ENCODE results near the gene RCAN1. TPM values are rescaled to one million over a fixed set of nuclear protein-coding genes. Genes with fewer than 3 reads are reported as not detected.
"Not testable (repeated sequence)": the region's sequence is repeated elsewhere in the genome, so short reads cannot be mapped to it uniquely, and the experiment has no call there.

RCAN1 gene
- total RNA-seq, 1 donor from 2014 or later, result 13.0 TPM

DNA sequence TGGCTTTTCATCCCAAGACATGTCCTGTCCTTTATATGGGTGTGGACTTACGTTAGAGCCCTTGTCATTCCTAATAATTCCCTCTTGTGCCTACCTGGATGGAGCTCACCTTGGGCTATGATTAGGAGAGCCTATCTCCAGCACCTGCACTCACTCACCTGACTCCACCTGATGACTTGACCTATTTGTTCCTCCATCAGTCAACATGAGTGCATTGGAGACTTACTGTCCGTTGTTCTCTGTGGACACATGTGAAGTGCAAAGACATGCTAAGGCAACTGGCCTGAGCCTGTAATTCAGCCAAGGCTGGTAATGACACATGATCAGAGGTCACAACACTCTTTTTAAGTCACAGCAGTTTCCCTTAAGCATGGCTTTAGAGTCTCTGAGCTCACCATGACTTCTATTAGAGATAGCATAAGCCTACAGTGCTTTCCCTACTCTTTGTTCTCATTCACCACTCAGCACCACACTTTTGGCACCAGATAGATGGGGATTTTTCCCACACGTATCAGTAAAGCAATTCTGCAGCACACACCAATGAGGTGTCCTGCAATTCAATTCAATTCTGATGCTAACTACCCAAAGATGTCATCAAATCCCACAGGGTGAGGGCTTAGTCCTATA, 112.3 kb downstream of the RCAN1 start:
- no peak overlapping the region for H3K4me3 Mint-ChIP-seq
- no peak for TF ChIP-seq CTCF (conservative IDR thresholded peaks at IDR 0.05)
- H3K4me1 Mint-ChIP-seq, result no peaks in the 10 kb centered on the region
- H3K36me3 Mint-ChIP-seq (ENCODE audit: low read depth), result peaks cover 4% of the 10 kb centered on the region
- no peak for DNase-seq (ENCODE audit: low read depth, low spot score)
- H3K27ac Mint-ChIP-seq (ENCODE audit: unreplicated experiment), result no peak overlapping the region
- no peaks in the 10 kb centered on the region for H3K27me3 Mint-ChIP-seq (ENCODE audit: low read depth)
- peaks cover 11% of the 10 kb centered on the region for H3K9me3 Mint-ChIP-seq

DNA sequence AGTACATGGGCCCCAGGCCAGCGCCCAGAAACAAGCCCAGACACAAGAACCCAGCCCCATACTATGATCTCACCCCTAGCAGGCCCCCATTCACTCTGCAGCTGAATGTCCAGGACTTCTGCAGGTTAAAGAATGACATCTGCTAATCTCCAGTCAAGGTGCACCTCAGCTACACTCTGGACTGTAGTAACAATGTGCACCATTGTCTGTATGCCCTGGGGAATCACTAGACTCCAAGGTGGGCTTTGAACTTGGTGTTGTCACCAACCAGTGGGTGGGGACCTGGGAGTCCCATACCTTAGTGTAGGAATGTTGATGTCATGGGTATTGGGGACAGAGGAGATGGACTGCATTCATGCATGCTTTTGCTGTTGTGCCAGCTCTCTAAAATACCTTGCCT, 113.2 kb downstream of the RCAN1 start:
- no peak for TF ChIP-seq CTCF (conservative IDR thresholded peaks at IDR 0.05)
- H3K27ac Mint-ChIP-seq (ENCODE audit: unreplicated experiment), result no peak overlapping the region
- no peak for DNase-seq (ENCODE audit: low read depth, low spot score)
- H3K4me1 Mint-ChIP-seq, result no peaks in the 10 kb centered on the region
- no peak overlapping the region for H3K4me3 Mint-ChIP-seq
- no peaks in the 10 kb centered on the region for H3K27me3 Mint-ChIP-seq (ENCODE audit: low read depth)
- H3K36me3 Mint-ChIP-seq (ENCODE audit: low read depth), result peaks cover 8% of the 10 kb centered on the region
- peaks cover 15% of the 10 kb centered on the region for H3K9me3 Mint-ChIP-seq

DNA sequence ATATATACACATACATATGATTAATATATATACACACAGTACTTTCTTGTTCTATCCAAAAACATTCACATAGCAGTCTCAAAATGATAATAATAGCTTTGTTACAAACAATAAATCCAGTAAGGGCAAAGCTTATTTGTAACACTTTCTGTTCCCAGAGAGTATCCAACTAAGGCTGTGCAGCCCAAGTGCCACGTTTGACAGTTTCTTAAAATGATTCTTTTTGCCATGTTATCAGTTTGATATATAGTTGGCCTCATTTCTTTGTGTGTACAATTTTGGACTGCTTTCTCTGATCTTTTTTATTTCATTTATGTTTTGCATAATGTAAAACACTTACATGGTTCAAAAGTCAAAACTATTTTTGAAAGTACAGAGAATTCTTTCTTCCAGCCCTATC, 114.7 kb downstream of the RCAN1 start:
- DNase-seq (ENCODE audit: low read depth, low spot score), result no peak
- H3K27ac Mint-ChIP-seq (ENCODE audit: unreplicated experiment), result no peak overlapping the region
- no peaks in the 10 kb centered on the region for H3K27me3 Mint-ChIP-seq (ENCODE audit: low read depth)
- H3K36me3 Mint-ChIP-seq (ENCODE audit: low read depth), result peaks cover 9% of the 10 kb centered on the region
- no peaks in the 10 kb centered on the region for H3K4me1 Mint-ChIP-seq
- H3K9me3 Mint-ChIP-seq, result peaks cover 18% of the 10 kb centered on the region
- no peak for TF ChIP-seq CTCF (conservative IDR thresholded peaks at IDR 0.05)
- H3K4me3 Mint-ChIP-seq, result no peak overlapping the region

GRCh38 chr21:34499116-34499515, 115.8 kb downstream of the RCAN1 start:
- Mint-ChIP-seq H3K4me3 (no peak overlapping the region), H3K36me3 (ENCODE audit: low read depth) (peaks cover 9% of the 10 kb centered on the region), H3K27me3 (ENCODE audit: low read depth) (no peaks in the 10 kb centered on the region), H3K27ac (ENCODE audit: unreplicated experiment) (no peak overlapping the region), H3K9me3 (peaks cover 12% of the 10 kb centered on the region), H3K4me1 (no peaks in the 10 kb centered on the region)
- TF ChIP-seq CTCF (conservative IDR thresholded peaks at IDR 0.05), result no peak
- DNase-seq (ENCODE audit: low read depth, low spot score), result no peak

GRCh38 chr21:34498623-34499022, 116.3 kb downstream of the RCAN1 start:
- Mint-ChIP-seq H3K27me3 (ENCODE audit: low read depth) (no peaks in the 10 kb centered on the region), H3K27ac (ENCODE audit: unreplicated experiment) (no peak overlapping the region), H3K4me1 (no peaks in the 10 kb centered on the region), H3K9me3 (peaks cover 12% of the 10 kb centered on the region), H3K4me3 (no peak overlapping the region), H3K36me3 (ENCODE audit: low read depth) (peaks cover 9% of the 10 kb centered on the region)
- no peak for DNase-seq (ENCODE audit: low read depth, low spot score)
- TF ChIP-seq CTCF (conservative IDR thresholded peaks at IDR 0.05), result no peak

DNA sequence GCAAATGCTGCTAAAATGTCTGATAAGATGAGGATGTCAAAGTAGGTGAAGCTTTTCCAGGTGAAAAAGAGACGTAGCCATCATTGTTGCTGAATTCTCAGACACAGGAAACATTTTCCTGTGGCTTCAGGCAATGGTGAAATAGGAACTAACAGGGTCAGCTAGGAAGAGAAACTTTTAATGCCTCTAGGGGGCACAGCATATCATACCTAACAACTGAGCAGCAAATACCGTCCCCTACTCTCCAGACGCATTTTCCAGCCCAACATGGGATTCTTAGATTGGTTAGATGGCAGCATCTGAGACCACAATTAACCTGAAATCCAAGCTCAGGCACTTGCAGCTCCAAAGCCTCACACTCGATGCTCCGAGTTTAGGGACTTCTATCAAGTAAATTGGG, 131.1 kb downstream of the RCAN1 start:
- not testable (repeated sequence) for H3K4me3 Mint-ChIP-seq; H3K9me3 Mint-ChIP-seq; DNase-seq (ENCODE audit: low read depth, low spot score); H3K4me1 Mint-ChIP-seq; H3K36me3 Mint-ChIP-seq (ENCODE audit: low read depth); H3K27ac Mint-ChIP-seq (ENCODE audit: unreplicated experiment); H3K27me3 Mint-ChIP-seq (ENCODE audit: low read depth)

- not testable (repeated sequence) for H3K9me3 Mint-ChIP-seq; H3K36me3 Mint-ChIP-seq (ENCODE audit: low read depth); H3K4me3 Mint-ChIP-seq; H3K27ac Mint-ChIP-seq (ENCODE audit: unreplicated experiment); H3K27me3 Mint-ChIP-seq (ENCODE audit: low read depth); DNase-seq (ENCODE audit: low read depth, low spot score); H3K4me1 Mint-ChIP-seq
These were observed 131.5 kb downstream of the RCAN1 start for GRCh38 chr21:34483435-34483834.

- DNase-seq (ENCODE audit: low read depth, low spot score); H3K27ac Mint-ChIP-seq (ENCODE audit: unreplicated experiment); H3K4me3 Mint-ChIP-seq; H3K36me3 Mint-ChIP-seq (ENCODE audit: low read depth); H3K9me3 Mint-ChIP-seq; H3K4me1 Mint-ChIP-seq; H3K27me3 Mint-ChIP-seq (ENCODE audit: low read depth): not testable (repeated sequence)
These were observed 147.6 kb downstream of the RCAN1 start for GRCh38 chr21:34467333-34467732.
